Cardiac muscle cell (in vitro differentiated cells and primary cell): ENCODE measurements around the gene SLIT3. TPM values are rescaled to one million over a fixed set of nuclear protein-coding genes. Genes with fewer than 3 reads are reported as not detected.
A peak's percentile ranks its signal among the peaks of the same experiment; 100 is the strongest.

ENCODE experiments used
- DNase-seq, 2 donors: peaks; one replicate each; pipeline versions ENCODE4 v3.0.0 to v3.0.0-alpha.2; 2010 to 2017; ENCODE audit warnings: low read depth in 1 of 2, low spot score in 1 of 2
- H3K27ac ChIP-seq: fragments of 200-600 bp; sonication (generic); 2 replicates; pipeline ENCODE4 v1.5.1; 2016
- H3K27me3 ChIP-seq: fragments of 200-600 bp; sonication (generic); 2 replicates; pipeline ENCODE4 v1.6.0; 2016; ENCODE audit warnings: control low read depth
- H3K36me3 ChIP-seq: fragments of 200-600 bp; sonication (generic); 2 replicates; pipeline ENCODE4 v1.5.1; 2016; ENCODE audit warnings: control low read depth
- H3K4me1 ChIP-seq: fragments of 200-600 bp; sonication (generic); 2 replicates; pipeline ENCODE4 v1.8.1; 2017; ENCODE audit warnings: low read depth, mild to moderate bottlenecking, mixed run types
- H3K4me3 ChIP-seq: fragments of 200-600 bp; sonication (generic); 2 replicates; pipeline ENCODE4 v1.5.1; 2016; ENCODE audit warnings: mild to moderate bottlenecking
- H3K9me3 ChIP-seq: fragments of 200-600 bp; sonication (generic); 2 replicates; pipeline ENCODE4 v1.5.1; 2017; ENCODE audit warnings: low read depth, mild to moderate bottlenecking, control low read depth
- polyA plus RNA-seq: library from polyadenylated mRNA; unstranded; fragments of >200 nt; fragmentation: Nextera tagmentation; extraction: Ambion mirVana; gene quantifications from 2 replicates; pipeline ENCODE4 v1.2.1, GENCODE V29; 2016
- total RNA-seq: library from RNA; depleted of rRNA; stranded (reverse); fragments of >200 nt; gene quantifications from 2 replicates; pipeline ENCODE4 v1.2.3, GENCODE V29; 2016
- TF ChIP-seq, protein P1 (sequence below): IDR thresholded peaks from 2 replicates; pipeline ENCODE4 v1.5.1; 2012; ENCODE audit warnings: low read depth, mild to moderate bottlenecking, low read length

The SLIT3 gene
- total and polyA plus RNA-seq, 2 experiments from 2014 or later, result 50.7 to 111 TPM

DNA sequence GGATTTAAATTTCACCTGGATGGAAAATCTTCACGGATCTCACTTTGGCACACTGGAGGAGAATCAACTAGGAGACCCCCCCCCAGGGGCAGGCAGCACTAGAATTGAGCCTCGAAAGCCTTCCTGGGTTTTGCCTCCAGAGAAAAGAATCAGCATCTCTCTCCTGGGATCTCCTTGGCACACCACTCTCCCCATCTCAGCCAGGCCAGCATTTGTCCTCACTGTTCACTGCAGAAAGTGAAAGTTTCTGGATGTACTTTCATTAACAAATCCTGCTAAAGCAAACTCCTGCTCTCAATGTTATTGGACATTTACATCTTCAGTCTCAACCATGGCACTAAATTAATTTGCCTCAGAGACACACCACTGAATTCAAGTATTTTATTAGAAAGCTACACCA lies 312.2 kb downstream of the SLIT3 start:
- TF ChIP-seq, protein P1, sequence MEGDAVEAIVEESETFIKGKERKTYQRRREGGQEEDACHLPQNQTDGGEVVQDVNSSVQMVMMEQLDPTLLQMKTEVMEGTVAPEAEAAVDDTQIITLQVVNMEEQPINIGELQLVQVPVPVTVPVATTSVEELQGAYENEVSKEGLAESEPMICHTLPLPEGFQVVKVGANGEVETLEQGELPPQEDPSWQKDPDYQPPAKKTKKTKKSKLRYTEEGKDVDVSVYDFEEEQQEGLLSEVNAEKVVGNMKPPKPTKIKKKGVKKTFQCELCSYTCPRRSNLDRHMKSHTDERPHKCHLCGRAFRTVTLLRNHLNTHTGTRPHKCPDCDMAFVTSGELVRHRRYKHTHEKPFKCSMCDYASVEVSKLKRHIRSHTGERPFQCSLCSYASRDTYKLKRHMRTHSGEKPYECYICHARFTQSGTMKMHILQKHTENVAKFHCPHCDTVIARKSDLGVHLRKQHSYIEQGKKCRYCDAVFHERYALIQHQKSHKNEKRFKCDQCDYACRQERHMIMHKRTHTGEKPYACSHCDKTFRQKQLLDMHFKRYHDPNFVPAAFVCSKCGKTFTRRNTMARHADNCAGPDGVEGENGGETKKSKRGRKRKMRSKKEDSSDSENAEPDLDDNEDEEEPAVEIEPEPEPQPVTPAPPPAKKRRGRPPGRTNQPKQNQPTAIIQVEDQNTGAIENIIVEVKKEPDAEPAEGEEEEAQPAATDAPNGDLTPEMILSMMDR, result no peak
- no peak overlapping the region for H3K4me3 ChIP-seq
- DNase-seq, result no peak

DNA sequence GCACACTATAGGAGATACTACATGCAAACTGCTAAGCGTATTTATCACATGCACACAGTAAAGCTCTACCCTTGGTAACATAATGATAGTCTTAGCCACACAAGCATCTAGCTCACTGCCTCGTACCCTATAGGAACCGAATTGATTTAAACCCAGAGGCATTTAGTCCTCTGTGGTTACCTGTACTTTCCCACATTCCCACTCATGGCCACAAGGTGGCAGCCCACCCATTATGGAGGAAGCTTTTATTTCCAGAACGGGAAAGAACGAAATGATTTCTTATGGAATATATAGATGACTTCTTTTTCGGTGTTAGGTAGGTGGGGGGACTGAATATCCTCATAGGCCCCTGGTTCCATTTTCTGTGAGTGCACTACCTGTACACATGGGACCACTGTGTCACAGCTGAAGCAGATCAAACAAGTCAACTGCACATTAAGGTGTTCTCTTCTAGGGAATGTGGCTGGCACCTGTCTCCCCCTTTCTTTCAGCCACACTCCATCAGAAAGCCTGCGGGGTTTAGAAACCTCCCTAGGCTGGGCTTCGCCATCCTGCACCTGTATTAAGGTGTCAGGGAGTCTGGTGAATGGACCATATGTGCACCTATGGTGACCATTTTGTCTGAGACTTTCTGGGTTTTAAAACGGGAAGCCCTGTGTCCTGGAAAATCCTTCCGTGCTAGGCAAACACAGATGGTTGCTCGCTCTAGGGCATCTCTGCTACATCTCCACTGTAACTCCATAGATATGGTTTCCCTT lies 313.2 kb downstream of the SLIT3 start:
- Histone ChIP-seq H3K27me3 (no peaks in the 10 kb centered on the region), H3K9me3 (no peaks in the 10 kb centered on the region), H3K4me1 (peaks cover 13% of the 10 kb centered on the region), H3K27ac (no peak overlapping the region), H3K4me3 (no peak overlapping the region), H3K36me3 (no peaks in the 10 kb centered on the region)
- DNase-seq, result peak; percentile 78
- TF ChIP-seq, protein P1, result peak; percentile 83

More for the DNA sequence above, 312.2 kb downstream of the SLIT3 start:
- Histone ChIP-seq H3K36me3 (no peaks in the 10 kb centered on the region), H3K9me3 (no peaks in the 10 kb centered on the region), H3K27ac (no peak overlapping the region), H3K4me1 (peaks cover 13% of the 10 kb centered on the region), H3K27me3 (no peaks in the 10 kb centered on the region)

DNA sequence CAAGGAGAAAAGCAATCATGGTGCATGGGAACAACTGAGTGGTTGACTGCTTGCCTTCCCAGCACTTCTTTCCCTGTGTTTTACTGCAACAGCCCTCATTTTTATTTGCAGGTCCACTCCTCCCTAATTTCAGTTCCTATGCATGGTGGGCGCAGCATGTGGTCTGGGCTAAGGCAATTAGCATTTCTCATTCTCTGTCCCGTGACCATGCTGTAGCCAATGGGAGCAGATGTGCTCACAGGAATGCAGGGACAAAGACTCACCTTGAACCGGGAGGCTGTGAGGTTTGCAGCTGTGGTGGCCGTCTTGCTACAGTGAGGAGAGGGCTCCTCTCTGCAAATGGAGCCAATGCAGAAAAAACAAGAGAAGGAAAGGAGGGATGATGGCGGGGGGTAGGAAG lies 315.5 kb downstream of the SLIT3 start:
- TF ChIP-seq, protein P1, result no peak
- no peaks in the 10 kb centered on the region for H3K9me3 ChIP-seq
- H3K4me3 ChIP-seq, result no peak overlapping the region
- DNase-seq, result no peak
- H3K36me3 ChIP-seq, result no peaks in the 10 kb centered on the region
- H3K4me1 ChIP-seq, result peaks cover 13% of the 10 kb centered on the region
- no peak overlapping the region for H3K27ac ChIP-seq
- H3K27me3 ChIP-seq, result no peaks in the 10 kb centered on the region

DNA sequence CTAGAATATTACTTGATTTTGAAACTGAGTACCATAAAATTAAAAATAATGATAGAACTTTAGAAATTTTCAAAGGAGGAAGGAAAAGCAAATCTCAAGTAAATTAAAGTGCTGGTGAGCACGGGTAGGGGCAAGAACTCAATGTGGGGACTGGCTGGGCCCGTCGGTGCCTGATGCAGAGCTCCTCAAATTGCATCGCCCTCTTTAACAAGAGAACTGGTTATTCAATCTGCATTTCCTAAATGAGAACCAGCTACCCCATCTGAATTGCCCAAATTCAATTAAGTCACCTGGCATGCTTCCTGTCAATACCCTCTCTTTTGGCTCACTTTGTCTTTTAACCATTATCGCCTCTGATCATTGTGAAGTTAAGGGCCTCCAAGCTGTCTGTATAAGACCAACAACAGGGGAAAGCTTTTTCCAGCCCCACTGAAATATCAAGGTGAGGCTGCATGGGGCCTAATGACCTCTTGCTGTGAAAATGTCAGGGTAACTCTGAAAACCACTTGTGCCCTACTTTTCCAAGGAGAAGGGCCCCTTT lies 316.7 kb downstream of the SLIT3 start:
- Histone ChIP-seq H3K4me1 (peaks cover 13% of the 10 kb centered on the region), H3K27ac (peak overlapping the region; percentile 13), H3K9me3 (no peaks in the 10 kb centered on the region), H3K4me3 (no peak overlapping the region), H3K36me3 (no peaks in the 10 kb centered on the region), H3K27me3 (no peaks in the 10 kb centered on the region)
- TF ChIP-seq, protein P1, result no peak
- DNase-seq, result no peak

DNA sequence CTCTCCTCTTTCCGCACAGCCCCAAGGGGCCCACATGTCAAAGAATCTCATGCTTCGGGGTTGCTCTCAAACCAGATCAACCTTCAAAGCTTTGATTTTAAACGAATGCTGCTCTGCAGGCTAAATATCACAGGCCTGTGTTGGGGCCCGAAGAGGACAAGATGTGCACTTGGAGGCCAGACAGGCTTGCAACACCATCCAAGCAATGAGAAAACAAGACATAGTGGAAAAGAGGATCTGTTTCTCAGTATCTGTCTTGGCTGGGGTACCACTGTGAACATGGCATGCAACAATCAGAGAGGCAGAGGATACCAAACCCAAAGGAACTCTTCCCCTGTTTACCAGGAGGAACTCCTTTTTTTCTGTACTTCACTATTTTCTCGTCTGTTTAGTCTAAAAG lies 321.8 kb downstream of the SLIT3 start:
- Histone ChIP-seq H3K4me1 (peaks cover 4% of the 10 kb centered on the region), H3K36me3 (no peaks in the 10 kb centered on the region), H3K27ac (no peak overlapping the region), H3K27me3 (no peaks in the 10 kb centered on the region), H3K9me3 (no peaks in the 10 kb centered on the region), H3K4me3 (no peak overlapping the region)
- DNase-seq, result peak in 1 of 2 donors; percentile 12
- TF ChIP-seq, protein P1, result no peak
